SK-N-SH (cell line): ENCODE data around the gene MMS19. TPM values are rescaled to one million over a fixed set of nuclear protein-coding genes. Genes with fewer than 3 reads are reported as not detected.

Experiments
- CTCF ChIA-PET: fragments of 300-600, 350-600 bp; formaldehyde crosslinking; extraction: SDS; loops from one replicate; lab custom pipeline; 2021; lab: Yijun Ruan, JAX
- POLR2A ChIA-PET: fragments of 350-600 bp; sonication (Branson Sonifier 250); formaldehyde crosslinking; extraction: SDS; loops from one replicate; lab custom pipeline; 2020; ENCODE audit warnings: antibody characterized with exemption, inconsistent platforms; lab: Yijun Ruan, JAX
- DNase-seq: peaks from one replicate; pipeline ENCODE4 v3.0.0; 2012
- H2AFZ ChIP-seq: fragments of 200-600 bp; sonication (generic); 2 replicates; pipeline ENCODE4 v1.8.1; 2016; ENCODE audit warnings: antibody characterized with exemption, mild to moderate bottlenecking, low read depth
- H3F3A ChIP-seq: fragments of 200-600 bp; sonication (generic); replicated peaks from 2 replicates; pipeline ENCODE3; 2016; ENCODE audit warnings: antibody characterized with exemption, mild to moderate bottlenecking; ENCODE audit not compliant: insufficient read depth
- H3K27ac ChIP-seq, 2 experiments: fragments of 200-500 bp in 1 of 2; fragments of 200-600 bp in 1 of 2; sonication (Bioruptor generic) in 1 of 2; sonication (generic), shearing (Covaris generic) in 1 of 2; 2 replicates each; pipeline versions ENCODE4 v1.5.1 to v1.6.1; 2014 to 2016; ENCODE audit warnings: low read depth in 2 of 2, inconsistent platforms in 1 of 2, low read length in 1 of 2, mild to moderate bottlenecking in 1 of 2, mixed read lengths in 1 of 2
- H3K27me3 ChIP-seq: fragments of 200-600 bp; sonication (generic), shearing (Covaris generic); 2 replicates; pipeline ENCODE4 v1.6.1; 2016; ENCODE audit warnings: mixed run types; ENCODE audit not compliant: insufficient read depth
- H3K36me3 ChIP-seq, 2 experiments: fragments of 200-500 bp in 1 of 2; fragments of 200-600 bp in 1 of 2; sonication (Bioruptor generic) in 1 of 2; sonication (generic) in 1 of 2; replicated peaks in 1 of 2; 2 replicates each; pipeline versions ENCODE3 to v1.5.1; 2014 to 2016; ENCODE audit warnings: low read length in 1 of 2, mild to moderate bottlenecking in 1 of 2; ENCODE audit not compliant: insufficient read depth in 2 of 2, control insufficient read depth in 1 of 2
- H3K4me1 ChIP-seq, 2 experiments: fragments of 200-500 bp in 1 of 2; fragments of 200-600 bp in 1 of 2; sonication (Bioruptor generic) in 1 of 2; sonication (generic), shearing (Covaris generic) in 1 of 2; 2 replicates each; pipeline versions ENCODE4 v1.5.1 to v1.6.1; 2014 to 2016; ENCODE audit warnings: low read depth in 1 of 2, low read length in 1 of 2, mixed run types in 1 of 2; ENCODE audit not compliant: insufficient read depth in 2 of 2, control insufficient read depth in 1 of 2
- H3K4me2 ChIP-seq: fragments of 200-600 bp; sonication (generic), shearing (Covaris generic); 2 replicates; pipeline ENCODE4 v1.6.1; 2017; ENCODE audit warnings: mixed run types
- H3K4me3 ChIP-seq, 2 experiments: fragments of 200-500 bp in 1 of 2; fragments of 200-600 bp in 1 of 2; sonication (Bioruptor generic) in 1 of 2; sonication (generic), shearing (Covaris generic) in 1 of 2; 2 replicates each; pipeline versions ENCODE4 v1.5.1 to v1.8.1; 2014 to 2016; ENCODE audit warnings: low read depth in 2 of 2, inconsistent platforms in 1 of 2, low read length in 1 of 2, mild to moderate bottlenecking in 1 of 2, mixed read lengths in 1 of 2, moderate library complexity in 1 of 2
- H3K79me2 ChIP-seq: fragments of 200-600 bp; sonication (generic); 2 replicates; pipeline ENCODE4 v1.8.1; 2017; ENCODE audit warnings: mild to moderate bottlenecking; ENCODE audit not compliant: insufficient read depth
- H3K9ac ChIP-seq: fragments of 200-600 bp; sonication (generic); 2 replicates; pipeline ENCODE4 v1.6.1; 2017; ENCODE audit warnings: mixed run types
- H3K9me2 ChIP-seq: fragments of 200-600 bp; sonication (generic); 2 replicates; pipeline ENCODE4 v1.6.1; 2017; ENCODE audit warnings: mixed run types
- H3K9me3 ChIP-seq: fragments of 200-600 bp; sonication (generic); 2 replicates; pipeline ENCODE4 v1.6.1; 2017; ENCODE audit warnings: mixed run types, mild to moderate bottlenecking, moderate library complexity
- H4K20me1 ChIP-seq: fragments of 200-600 bp; sonication (generic); 2 replicates; pipeline ENCODE4 v1.6.1; 2017; ENCODE audit warnings: mild to moderate bottlenecking, mixed run types; ENCODE audit not compliant: insufficient read depth
- EP300 ChIP-seq, 2 experiments: IDR thresholded peaks; 2 replicates each; pipeline versions ENCODE4 v1.4.0 to v1.6.1; 2012; ENCODE audit warnings: borderline replicate concordance in 1 of 2, low read depth in 1 of 2, low read length in 1 of 2
- EZH2phosphoT487 ChIP-seq: fragments of 200-600 bp; sonication (generic); IDR thresholded peaks from 2 replicates; pipeline ENCODE4 v1.6.1; 2017; ENCODE audit warnings: low read depth, mixed run types, mild to moderate bottlenecking, antibody characterized with exemption, moderate library complexity, borderline replicate concordance
- FOSL2 ChIP-seq: IDR thresholded peaks from 2 replicates; pipeline ENCODE4 v1.4.0; 2012; ENCODE audit warnings: low read depth, mild to moderate bottlenecking, moderate library complexity, borderline replicate concordance
- FOXJ3 ChIP-seq: sonication (generic); formaldehyde crosslinking; IDR thresholded peaks from 2 replicates; pipeline ENCODE4 v1.5.1; 2020; ENCODE audit warnings: mild to moderate bottlenecking, missing genetic modification reagents
- FOXM1 ChIP-seq: IDR thresholded peaks from 2 replicates; pipeline ENCODE4 v1.4.0; 2012; ENCODE audit warnings: low read depth, mild to moderate bottlenecking
- GATA2 ChIP-seq: sonication (generic); formaldehyde crosslinking; IDR thresholded peaks from 2 replicates; pipeline ENCODE4 v1.5.0; 2020; ENCODE audit warnings: mild to moderate bottlenecking, missing genetic modification reagents
- JUND ChIP-seq: IDR thresholded peaks from 2 replicates; pipeline ENCODE4 v1.4.0; 2012
- MXI1 ChIP-seq: IDR thresholded peaks from 2 replicates; pipeline ENCODE4 v1.6.1; 2012; ENCODE audit warnings: mild to moderate bottlenecking, low read depth, low read length, improper control_type of control experiment
- NFIC ChIP-seq: IDR thresholded peaks from 2 replicates; pipeline ENCODE4 v1.4.0; 2012; ENCODE audit warnings: borderline replicate concordance
- NRF1 ChIP-seq: IDR thresholded peaks from 2 replicates; pipeline ENCODE4 v1.6.1; 2012; ENCODE audit warnings: low read depth, mild to moderate bottlenecking, low read length
- RAD21 ChIP-seq: IDR thresholded peaks from 2 replicates; pipeline ENCODE4 v1.6.1; 2012; ENCODE audit warnings: mild to moderate bottlenecking, low read length
- RCOR1 ChIP-seq: fragments of 150-350 bp; IDR thresholded peaks from 2 replicates; pipeline ENCODE4 v1.6.1; 2017; ENCODE audit warnings: antibody characterized with exemption, low read length
- RXRA ChIP-seq: IDR thresholded peaks from 2 replicates; pipeline ENCODE4 v1.4.0; 2012; ENCODE audit warnings: low read depth, mild to moderate bottlenecking, borderline replicate concordance
- SIN3A ChIP-seq: IDR thresholded peaks from 2 replicates; pipeline ENCODE4 v1.6.1; 2012; ENCODE audit warnings: low read depth, mild to moderate bottlenecking, low read length, moderate library complexity, borderline replicate concordance
- SMC3 ChIP-seq: IDR thresholded peaks from 2 replicates; pipeline ENCODE4 v1.6.1; 2012; ENCODE audit warnings: low read depth, low read length, improper control_type of control experiment
- TCF12 ChIP-seq: IDR thresholded peaks from 2 replicates; pipeline ENCODE4 v1.4.0; 2012
- YY1 ChIP-seq: IDR thresholded peaks from 2 replicates; pipeline ENCODE4 v1.4.0; 2012; ENCODE audit warnings: low read depth, mild to moderate bottlenecking
- WGBS: methylation state at CpG from one replicate; pipeline ENCODE4 v1.1.6; 2017; ENCODE audit warnings: low lambda C conversion rate; 5-methylcytosine and 5-hydroxymethylcytosine counted together
- polyA plus RNA-seq, 3 experiments: library from polyadenylated mRNA; depleted of rRNA; stranded (reverse); fragments of >200 nt; gene quantifications; 2 replicates each; pipeline ENCODE4 v1.2.3, GENCODE V29; 2012
- TF ChIP-seq, protein P1 (sequence below): IDR thresholded peaks from 2 replicates; pipeline ENCODE4; 2012
- TF ChIP-seq, protein P2 (sequence below): IDR thresholded peaks from 2 replicates; pipeline ENCODE4 v1.4.0; 2012; ENCODE audit warnings: low read depth, borderline replicate concordance
- TF ChIP-seq, protein P3 (sequence below): IDR thresholded peaks from 2 replicates; pipeline ENCODE4 v1.6.1; 2012; ENCODE audit warnings: mild to moderate bottlenecking, low read depth, low read length, moderate library complexity
- TF ChIP-seq, protein P4 (sequence below): IDR thresholded peaks from 2 replicates; pipeline ENCODE4 v1.4.0; 2012; ENCODE audit warnings: low read depth, borderline replicate concordance
- TF ChIP-seq, protein P5 (sequence below): fragments of 150-350 bp; IDR thresholded peaks from 2 replicates; pipeline ENCODE4 v1.6.1; 2016; ENCODE audit warnings: mild to moderate bottlenecking, low read depth, low read length

MMS19 gene
- polyA plus RNA-seq, 1 of the 3 experiments (the other 2 are of a cell fraction) = 56.9 TPM

DNA sequence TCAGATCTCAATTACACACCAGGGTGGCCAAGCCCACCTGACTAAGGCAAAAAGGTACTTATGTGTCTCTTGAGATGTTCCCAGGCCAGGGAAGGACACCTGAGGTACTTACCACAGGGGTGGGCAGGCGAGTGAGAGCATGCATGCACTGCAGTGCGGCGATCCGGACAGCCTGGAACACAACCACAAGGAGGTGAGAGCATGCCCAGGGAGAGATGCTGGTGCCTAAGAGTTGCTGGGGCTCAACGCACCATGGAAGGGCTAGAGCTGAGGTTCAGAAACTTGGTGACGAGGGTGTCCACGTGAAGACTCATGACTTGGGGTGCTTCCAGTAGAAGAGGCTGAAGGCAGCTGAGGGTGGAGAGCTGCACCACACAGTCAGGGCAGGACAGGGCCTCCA, 39.1 kb downstream of the MMS19 start (continued):
- TF ChIP-seq FOSL2 = no peak
- no peak for TF ChIP-seq SIN3A
- no peak for TF ChIP-seq FOXM1
- no peak for TF ChIP-seq TCF12
- TF ChIP-seq EZH2phosphoT487 = no peak
- TF ChIP-seq MXI1 = no peak
- TF ChIP-seq JUND = no peak
- no peak for TF ChIP-seq NRF1
- TF ChIP-seq RCOR1 = no peak
- no peak for TF ChIP-seq YY1
- no peak for TF ChIP-seq GATA2
- no peak for TF ChIP-seq EP300 (IDR thresholded peaks at IDR 0.05; ENCODE audit: borderline replicate concordance in 1 of 2, low read depth in 1 of 2, low read length in 1 of 2)
- TF ChIP-seq, all 33 proteins: peak for 0

DNA sequence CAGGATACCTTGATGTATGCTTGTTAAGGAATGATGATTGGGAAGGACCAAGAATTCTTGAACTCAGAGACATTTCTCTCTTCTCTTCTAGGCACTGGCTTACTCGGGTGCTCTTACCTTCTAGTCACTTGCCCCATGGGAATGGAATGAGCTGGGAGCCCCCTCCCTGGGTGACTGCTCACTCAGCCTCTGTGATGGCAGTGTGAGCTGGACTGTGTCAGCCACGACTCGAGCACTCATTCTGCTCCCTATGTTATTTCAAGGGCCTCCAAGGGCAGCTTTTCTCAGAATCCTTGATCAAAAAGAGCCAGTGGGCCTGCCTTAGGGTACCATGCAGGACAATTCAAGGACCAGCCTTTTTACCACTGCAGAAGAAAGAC, 41.5 kb downstream of the MMS19 start:
- CTCF ChIA-PET = interaction anchor here (0.9 to 2.6 kb wide), 4 partner anchors 8 to 246 kb away, joined by 3 to 8 read pairs (median 5); no protein-coding TSS in a partner anchor
- Histone ChIP-seq H3K9me3 (no peaks in the 10 kb centered on the region), H3K27me3 (no peaks in the 10 kb centered on the region), H3K4me3 (no peak overlapping the region), H3K27ac (no peak overlapping the region)
- TF ChIP-seq TCF12 (no peak), RAD21 (no peak), RXRA (no peak), SIN3A (no peak), FOXJ3 (CRISPR knock-in tag) (no peak), RCOR1 (no peak), YY1 (no peak), NFIC (no peak), EZH2phosphoT487 (no peak), SMC3 (no peak), FOXM1 (no peak)
- TF ChIP-seq, protein P1, sequence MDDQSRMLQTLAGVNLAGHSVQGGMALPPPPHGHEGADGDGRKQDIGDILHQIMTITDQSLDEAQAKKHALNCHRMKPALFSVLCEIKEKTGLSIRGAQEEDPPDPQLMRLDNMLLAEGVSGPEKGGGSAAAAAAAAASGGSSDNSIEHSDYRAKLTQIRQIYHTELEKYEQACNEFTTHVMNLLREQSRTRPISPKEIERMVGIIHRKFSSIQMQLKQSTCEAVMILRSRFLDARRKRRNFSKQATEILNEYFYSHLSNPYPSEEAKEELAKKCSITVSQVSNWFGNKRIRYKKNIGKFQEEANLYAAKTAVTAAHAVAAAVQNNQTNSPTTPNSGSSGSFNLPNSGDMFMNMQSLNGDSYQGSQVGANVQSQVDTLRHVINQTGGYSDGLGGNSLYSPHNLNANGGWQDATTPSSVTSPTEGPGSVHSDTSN = no peak
- TF ChIP-seq, protein P2, sequence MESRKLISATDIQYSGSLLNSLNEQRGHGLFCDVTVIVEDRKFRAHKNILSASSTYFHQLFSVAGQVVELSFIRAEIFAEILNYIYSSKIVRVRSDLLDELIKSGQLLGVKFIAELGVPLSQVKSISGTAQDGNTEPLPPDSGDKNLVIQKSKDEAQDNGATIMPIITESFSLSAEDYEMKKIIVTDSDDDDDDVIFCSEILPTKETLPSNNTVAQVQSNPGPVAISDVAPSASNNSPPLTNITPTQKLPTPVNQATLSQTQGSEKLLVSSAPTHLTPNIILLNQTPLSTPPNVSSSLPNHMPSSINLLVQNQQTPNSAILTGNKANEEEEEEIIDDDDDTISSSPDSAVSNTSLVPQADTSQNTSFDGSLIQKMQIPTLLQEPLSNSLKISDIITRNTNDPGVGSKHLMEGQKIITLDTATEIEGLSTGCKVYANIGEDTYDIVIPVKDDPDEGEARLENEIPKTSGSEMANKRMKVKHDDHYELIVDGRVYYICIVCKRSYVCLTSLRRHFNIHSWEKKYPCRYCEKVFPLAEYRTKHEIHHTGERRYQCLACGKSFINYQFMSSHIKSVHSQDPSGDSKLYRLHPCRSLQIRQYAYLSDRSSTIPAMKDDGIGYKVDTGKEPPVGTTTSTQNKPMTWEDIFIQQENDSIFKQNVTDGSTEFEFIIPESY = no peak
- TF ChIP-seq, protein P3, sequence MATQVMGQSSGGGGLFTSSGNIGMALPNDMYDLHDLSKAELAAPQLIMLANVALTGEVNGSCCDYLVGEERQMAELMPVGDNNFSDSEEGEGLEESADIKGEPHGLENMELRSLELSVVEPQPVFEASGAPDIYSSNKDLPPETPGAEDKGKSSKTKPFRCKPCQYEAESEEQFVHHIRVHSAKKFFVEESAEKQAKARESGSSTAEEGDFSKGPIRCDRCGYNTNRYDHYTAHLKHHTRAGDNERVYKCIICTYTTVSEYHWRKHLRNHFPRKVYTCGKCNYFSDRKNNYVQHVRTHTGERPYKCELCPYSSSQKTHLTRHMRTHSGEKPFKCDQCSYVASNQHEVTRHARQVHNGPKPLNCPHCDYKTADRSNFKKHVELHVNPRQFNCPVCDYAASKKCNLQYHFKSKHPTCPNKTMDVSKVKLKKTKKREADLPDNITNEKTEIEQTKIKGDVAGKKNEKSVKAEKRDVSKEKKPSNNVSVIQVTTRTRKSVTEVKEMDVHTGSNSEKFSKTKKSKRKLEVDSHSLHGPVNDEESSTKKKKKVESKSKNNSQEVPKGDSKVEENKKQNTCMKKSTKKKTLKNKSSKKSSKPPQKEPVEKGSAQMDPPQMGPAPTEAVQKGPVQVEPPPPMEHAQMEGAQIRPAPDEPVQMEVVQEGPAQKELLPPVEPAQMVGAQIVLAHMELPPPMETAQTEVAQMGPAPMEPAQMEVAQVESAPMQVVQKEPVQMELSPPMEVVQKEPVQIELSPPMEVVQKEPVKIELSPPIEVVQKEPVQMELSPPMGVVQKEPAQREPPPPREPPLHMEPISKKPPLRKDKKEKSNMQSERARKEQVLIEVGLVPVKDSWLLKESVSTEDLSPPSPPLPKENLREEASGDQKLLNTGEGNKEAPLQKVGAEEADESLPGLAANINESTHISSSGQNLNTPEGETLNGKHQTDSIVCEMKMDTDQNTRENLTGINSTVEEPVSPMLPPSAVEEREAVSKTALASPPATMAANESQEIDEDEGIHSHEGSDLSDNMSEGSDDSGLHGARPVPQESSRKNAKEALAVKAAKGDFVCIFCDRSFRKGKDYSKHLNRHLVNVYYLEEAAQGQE = no peak
- TF ChIP-seq, protein P4, sequence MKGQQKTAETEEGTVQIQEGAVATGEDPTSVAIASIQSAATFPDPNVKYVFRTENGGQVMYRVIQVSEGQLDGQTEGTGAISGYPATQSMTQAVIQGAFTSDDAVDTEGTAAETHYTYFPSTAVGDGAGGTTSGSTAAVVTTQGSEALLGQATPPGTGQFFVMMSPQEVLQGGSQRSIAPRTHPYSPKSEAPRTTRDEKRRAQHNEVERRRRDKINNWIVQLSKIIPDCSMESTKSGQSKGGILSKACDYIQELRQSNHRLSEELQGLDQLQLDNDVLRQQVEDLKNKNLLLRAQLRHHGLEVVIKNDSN = no peak
- TF ChIP-seq, protein P5, sequence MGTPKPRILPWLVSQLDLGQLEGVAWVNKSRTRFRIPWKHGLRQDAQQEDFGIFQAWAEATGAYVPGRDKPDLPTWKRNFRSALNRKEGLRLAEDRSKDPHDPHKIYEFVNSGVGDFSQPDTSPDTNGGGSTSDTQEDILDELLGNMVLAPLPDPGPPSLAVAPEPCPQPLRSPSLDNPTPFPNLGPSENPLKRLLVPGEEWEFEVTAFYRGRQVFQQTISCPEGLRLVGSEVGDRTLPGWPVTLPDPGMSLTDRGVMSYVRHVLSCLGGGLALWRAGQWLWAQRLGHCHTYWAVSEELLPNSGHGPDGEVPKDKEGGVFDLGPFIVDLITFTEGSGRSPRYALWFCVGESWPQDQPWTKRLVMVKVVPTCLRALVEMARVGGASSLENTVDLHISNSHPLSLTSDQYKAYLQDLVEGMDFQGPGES = no peak
- TF ChIP-seq, all 33 proteins: peak for 0
- H3K36me3 ChIP-seq = peaks cover 52 to 87% of the 10 kb centered on the region in 2 experiments
- peaks cover 5% of the 10 kb centered on the region for H3F3A ChIP-seq
- POLR2A ChIA-PET = no interaction called here
- peaks cover 36% of the 10 kb centered on the region; the same call in 1 of the 2 replicates for H3K79me2 ChIP-seq
- no peak overlapping the region for H3K9ac ChIP-seq
- no peaks in the 10 kb centered on the region for H3K9me2 ChIP-seq
- H3K4me2 ChIP-seq = no peak overlapping the region
- H3K4me1 ChIP-seq = no peaks in the 10 kb centered on the region; a peak in 1 of 4 replicates
- DNase-seq = no peak
- H2AFZ ChIP-seq = no peak overlapping the region
- 0 out of 2 replicates have a peak, but pooled peaks cover 7% of the 10 kb centered on the region for H4K20me1 ChIP-seq
- WGBS = 83% methylated on average over 3 of the region's 3 CpGs
